GM12872 (cell line): ENCODE measurements around the gene RRP9.

Experiments used
- TF ChIP-seq, protein P1 (sequence below): IDR thresholded peaks from 3 replicates; pipeline ENCODE4 v1.5.1; 2011; ENCODE audit warnings: low read depth, mild to moderate bottlenecking, low read length, moderate library complexity; ENCODE audit not compliant: insufficient read depth

RRP9 gene

GRCh38 chr3:51891242-51892039 lies 50.3 kb downstream of the RRP9 start:
- TF ChIP-seq, protein P1, sequence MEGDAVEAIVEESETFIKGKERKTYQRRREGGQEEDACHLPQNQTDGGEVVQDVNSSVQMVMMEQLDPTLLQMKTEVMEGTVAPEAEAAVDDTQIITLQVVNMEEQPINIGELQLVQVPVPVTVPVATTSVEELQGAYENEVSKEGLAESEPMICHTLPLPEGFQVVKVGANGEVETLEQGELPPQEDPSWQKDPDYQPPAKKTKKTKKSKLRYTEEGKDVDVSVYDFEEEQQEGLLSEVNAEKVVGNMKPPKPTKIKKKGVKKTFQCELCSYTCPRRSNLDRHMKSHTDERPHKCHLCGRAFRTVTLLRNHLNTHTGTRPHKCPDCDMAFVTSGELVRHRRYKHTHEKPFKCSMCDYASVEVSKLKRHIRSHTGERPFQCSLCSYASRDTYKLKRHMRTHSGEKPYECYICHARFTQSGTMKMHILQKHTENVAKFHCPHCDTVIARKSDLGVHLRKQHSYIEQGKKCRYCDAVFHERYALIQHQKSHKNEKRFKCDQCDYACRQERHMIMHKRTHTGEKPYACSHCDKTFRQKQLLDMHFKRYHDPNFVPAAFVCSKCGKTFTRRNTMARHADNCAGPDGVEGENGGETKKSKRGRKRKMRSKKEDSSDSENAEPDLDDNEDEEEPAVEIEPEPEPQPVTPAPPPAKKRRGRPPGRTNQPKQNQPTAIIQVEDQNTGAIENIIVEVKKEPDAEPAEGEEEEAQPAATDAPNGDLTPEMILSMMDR, result no peak

DNA sequence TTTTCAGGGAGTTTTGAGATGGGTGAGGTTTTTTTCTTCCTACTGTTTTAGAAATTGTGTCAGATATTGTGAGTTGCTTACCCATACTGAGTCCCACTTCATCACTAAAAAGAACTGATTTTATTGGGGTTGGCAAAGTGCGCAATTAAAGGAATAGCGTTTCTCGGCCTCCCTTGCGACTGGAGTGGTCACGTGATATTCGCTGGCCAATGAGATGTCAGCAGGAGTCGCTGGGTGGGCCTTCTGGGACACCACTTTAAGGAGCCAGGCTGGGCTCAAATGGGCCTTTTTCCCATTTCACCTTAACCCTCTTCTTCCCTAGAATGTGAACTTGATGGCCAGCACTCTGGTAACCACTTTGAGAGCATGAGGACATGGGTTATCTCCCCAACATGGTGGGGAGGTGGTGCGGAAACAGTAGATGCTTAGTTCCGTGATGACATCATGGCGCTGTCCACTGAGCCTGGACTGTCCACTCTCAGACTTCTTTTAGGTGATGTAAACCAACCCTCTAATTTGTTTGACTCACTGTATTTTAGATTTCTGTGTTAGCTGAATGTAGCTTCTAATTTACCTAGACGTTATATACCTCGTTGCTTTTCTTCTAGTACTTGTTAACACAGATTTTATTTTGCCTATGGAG lies 53.1 kb downstream of the RRP9 start:
- TF ChIP-seq, protein P1, result no peak

DNA sequence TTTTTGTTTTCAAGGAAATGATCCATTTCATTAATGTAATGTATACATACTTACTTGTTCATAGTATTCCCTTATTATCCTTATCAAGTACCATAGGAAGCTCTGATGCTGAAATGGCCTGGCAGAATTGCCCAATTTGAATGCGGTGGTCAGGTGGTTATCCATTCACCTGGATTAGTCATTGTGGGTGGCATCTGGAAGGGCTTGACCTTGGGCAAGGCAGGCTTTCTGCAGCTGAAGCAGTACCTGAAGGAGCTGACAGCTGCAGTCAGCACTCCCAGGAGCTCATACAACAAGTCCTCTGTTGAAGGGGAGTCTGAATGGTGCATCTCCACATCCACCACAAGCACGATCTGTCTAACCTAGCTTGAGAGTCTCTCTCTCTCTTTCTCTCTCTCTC lies 54.1 kb downstream of the RRP9 start:
- TF ChIP-seq, protein P1, result no peak

GRCh38 chr3:51886447-51886846 lies 55.3 kb downstream of the RRP9 start:
- TF ChIP-seq, protein P1, result no peak
